Measurements from ENCODE around the gene TMEM120B. TPM values are rescaled to one million over a fixed set of nuclear protein-coding genes. Genes with fewer than 3 reads are reported as not detected.
A peak's percentile ranks its signal among the peaks of the same experiment; 100 is the strongest.

Gene TMEM120B
- total and polyA plus RNA-seq, 2 of the 4 experiments (the other 2 are of a cell fraction): 10.6 to 18.4 TPM

GRCh38 chr12:121731473-121731872 lies 18.9 kb downstream of the TMEM120B start:
- Histone ChIP-seq H3K14ac (replicated peaks; ENCODE audit: low read depth, low read length) (no peak overlapping the region), H4K5ac (ENCODE audit: low read depth, low read length) (no peak overlapping the region), H3K36me3 (ENCODE audit: control insufficient read depth, insufficient read depth, low read length) (no peaks in the 10 kb centered on the region), H2BK20ac (ENCODE audit: low read depth, low read length) (no peak overlapping the region), H2BK5ac (ENCODE audit: low read depth, low read length, poor library complexity, severe bottlenecking) (no peak overlapping the region), H4K8ac (ENCODE audit: low read depth in 2 of 2, low read length in 2 of 2) (no peak overlapping the region), H3K18ac (ENCODE audit: low read depth, low read length) (no peak overlapping the region), H3K27ac (ENCODE audit: insufficient read depth, low read length) (no peak overlapping the region), H3K9ac (ENCODE audit: low read depth, low read length) (no peak overlapping the region), H3K27me3 (ENCODE audit: control insufficient read depth, insufficient read depth, low read length) (no peaks in the 10 kb centered on the region), H3K4ac (ENCODE audit: low read depth, low read length) (no peak overlapping the region), H2AFZ (replicated peaks; ENCODE audit: low read length, poor library complexity) (no peak overlapping the region), H2AK5ac (ENCODE audit: low read depth, low read length) (no peak overlapping the region), H3K4me1 (ENCODE audit: control insufficient read depth, insufficient read depth, low read length) (no peaks in the 10 kb centered on the region), H2AK9ac (replicated peaks; ENCODE audit: low read depth, low read length, poor library complexity) (no peak overlapping the region), H3K9me3 (ENCODE audit: control insufficient read depth, insufficient read depth, low read length) (no peaks in the 10 kb centered on the region), H3K4me3 (ENCODE audit: insufficient read depth, low read depth, low read length) (no peak overlapping the region), H4K91ac (ENCODE audit: insufficient read depth, low read depth, low read length) (no peak overlapping the region), H2BK15ac (ENCODE audit: low read depth, low read length) (no peak overlapping the region), H3K4me2 (ENCODE audit: low read depth, low read length) (no peak overlapping the region), H4K20me1 (ENCODE audit: insufficient read depth, low read length) (peaks cover 9% of the 10 kb centered on the region; the same call in 1 of the 2 replicates), H3K79me1 (ENCODE audit: low read depth in 1 of 2, low read length in 2 of 2) (peaks cover 13 to 35% of the 10 kb centered on the region in 2 experiments), H2BK120ac (ENCODE audit: low read depth, low read length) (no peak overlapping the region), H3K9me1 (ENCODE audit: insufficient read depth, low read length) (peaks cover 3% of the 10 kb centered on the region; the same call in 1 of the 2 replicates), H3K23ac (ENCODE audit: low read depth, low read length) (no peak overlapping the region), H3K56ac (ENCODE audit: extremely low read depth, insufficient read depth, low read length) (no peak overlapping the region)
- no peak for DNase-seq
- ChIA-PET CTCF (no interaction called here), POLR2A (ENCODE audit: unreplicated experiment) (no interaction called here)
- 90% methylated on average over 5 of the region's 7 CpGs; no CpG with 5 or more reads in 1 of the 2 experiments for WGBS, 2 experiments (ENCODE audit: extremely low coverage in 2 of 2, insufficient read length in 1 of 2)
- dilution Hi-C loops (cut with HindIII; ENCODE audit: low sequenced_read_pairs, unreplicated experiment) (no loop called here), intact Hi-C loops (cut with micrococcal nuclease) (no loop called here), in situ Hi-C loops (cut with MboI; ENCODE audit: low sequenced_read_pairs) (no loop called here)
- TF ChIP-seq CEBPB (IDR thresholded peaks at IDR 0.05; ENCODE audit: low read depth, low read length) (0 out of 2 replicates have a peak, but pooled peaks have one; percentile 12), RCOR1 (IDR thresholded peaks at IDR 0.05; ENCODE audit: insufficient replicate concordance, low read length) (no peak), SMC3 (IDR thresholded peaks at IDR 0.05; ENCODE audit: low read depth, low read length) (no peak), CHD1 (IDR thresholded peaks at IDR 0.05; ENCODE audit: low read depth, low read length) (no peak), BHLHE40 (IDR thresholded peaks at IDR 0.05; ENCODE audit: low read depth, low read length) (no peak), MAZ (IDR thresholded peaks at IDR 0.05; ENCODE audit: borderline replicate concordance, low read depth, low read length) (no peak), POLR2A (IDR thresholded peaks at IDR 0.05; ENCODE audit: low read depth, low read length) (no peak)
- TF ChIP-seq, protein P1, sequence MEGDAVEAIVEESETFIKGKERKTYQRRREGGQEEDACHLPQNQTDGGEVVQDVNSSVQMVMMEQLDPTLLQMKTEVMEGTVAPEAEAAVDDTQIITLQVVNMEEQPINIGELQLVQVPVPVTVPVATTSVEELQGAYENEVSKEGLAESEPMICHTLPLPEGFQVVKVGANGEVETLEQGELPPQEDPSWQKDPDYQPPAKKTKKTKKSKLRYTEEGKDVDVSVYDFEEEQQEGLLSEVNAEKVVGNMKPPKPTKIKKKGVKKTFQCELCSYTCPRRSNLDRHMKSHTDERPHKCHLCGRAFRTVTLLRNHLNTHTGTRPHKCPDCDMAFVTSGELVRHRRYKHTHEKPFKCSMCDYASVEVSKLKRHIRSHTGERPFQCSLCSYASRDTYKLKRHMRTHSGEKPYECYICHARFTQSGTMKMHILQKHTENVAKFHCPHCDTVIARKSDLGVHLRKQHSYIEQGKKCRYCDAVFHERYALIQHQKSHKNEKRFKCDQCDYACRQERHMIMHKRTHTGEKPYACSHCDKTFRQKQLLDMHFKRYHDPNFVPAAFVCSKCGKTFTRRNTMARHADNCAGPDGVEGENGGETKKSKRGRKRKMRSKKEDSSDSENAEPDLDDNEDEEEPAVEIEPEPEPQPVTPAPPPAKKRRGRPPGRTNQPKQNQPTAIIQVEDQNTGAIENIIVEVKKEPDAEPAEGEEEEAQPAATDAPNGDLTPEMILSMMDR (conservative IDR thresholded peaks at IDR 0.05; ENCODE audit: low read depth, low read length): no peak
- BruUV-seq (replicated peaks): no TSS peak
- ATAC-seq (ENCODE audit: low read depth): no peak

Data from IMR-90 (cell line).